PC-3 (cell line): ENCODE measurements around the gene CFAP73.

ENCODE experiments used
- EZH2 ChIP-seq: fragments of 300-600 bp; sonication (generic); IDR thresholded peaks from one replicate; pipeline ENCODE4 v1.6.1; 2017; ENCODE audit warnings: antibody characterized with exemption, mild to moderate bottlenecking, low read length; ENCODE audit not compliant: unreplicated experiment
- EZH2phosphoT487 ChIP-seq: fragments of 300-600 bp; sonication (generic); IDR thresholded peaks from 2 replicates; pipeline ENCODE4 v1.6.1; 2018; ENCODE audit warnings: mild to moderate bottlenecking, antibody characterized with exemption, low read length, borderline replicate concordance
- TF ChIP-seq, protein P1 (sequence below): fragments of 300-600 bp; sonication (generic); conservative IDR thresholded peaks from 2 replicates; pipeline ENCODE4 v1.5.1; 2017; ENCODE audit warnings: antibody characterized with exemption, low read depth, mild to moderate bottlenecking, low read length

DNA sequence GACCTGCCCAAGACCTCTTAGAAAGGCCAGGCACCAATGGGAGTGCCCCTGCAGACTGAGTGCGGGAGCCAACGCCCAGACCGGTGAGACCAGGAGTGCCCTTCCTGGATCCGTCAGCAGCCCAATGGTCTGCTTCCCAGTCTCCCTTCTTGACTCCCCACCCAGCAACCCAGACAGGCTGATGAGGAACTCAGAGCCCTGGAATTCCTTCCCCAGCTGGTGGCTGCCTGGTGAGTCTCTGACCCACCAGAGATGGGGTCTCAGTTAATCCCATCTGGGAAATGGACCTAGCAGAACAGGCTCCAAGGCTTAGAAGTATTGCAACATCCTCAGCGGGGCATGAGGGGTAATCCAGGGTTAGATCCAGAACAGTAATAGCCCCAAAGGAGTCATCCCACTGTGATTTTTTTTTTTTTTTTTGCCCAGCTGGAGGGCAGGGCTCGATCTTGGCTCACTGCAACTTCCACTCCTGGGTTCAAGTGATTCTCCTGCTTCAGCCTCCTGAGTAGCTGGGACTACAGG, 12.5 kb upstream of the CFAP73 start:
- TF ChIP-seq, protein P1, sequence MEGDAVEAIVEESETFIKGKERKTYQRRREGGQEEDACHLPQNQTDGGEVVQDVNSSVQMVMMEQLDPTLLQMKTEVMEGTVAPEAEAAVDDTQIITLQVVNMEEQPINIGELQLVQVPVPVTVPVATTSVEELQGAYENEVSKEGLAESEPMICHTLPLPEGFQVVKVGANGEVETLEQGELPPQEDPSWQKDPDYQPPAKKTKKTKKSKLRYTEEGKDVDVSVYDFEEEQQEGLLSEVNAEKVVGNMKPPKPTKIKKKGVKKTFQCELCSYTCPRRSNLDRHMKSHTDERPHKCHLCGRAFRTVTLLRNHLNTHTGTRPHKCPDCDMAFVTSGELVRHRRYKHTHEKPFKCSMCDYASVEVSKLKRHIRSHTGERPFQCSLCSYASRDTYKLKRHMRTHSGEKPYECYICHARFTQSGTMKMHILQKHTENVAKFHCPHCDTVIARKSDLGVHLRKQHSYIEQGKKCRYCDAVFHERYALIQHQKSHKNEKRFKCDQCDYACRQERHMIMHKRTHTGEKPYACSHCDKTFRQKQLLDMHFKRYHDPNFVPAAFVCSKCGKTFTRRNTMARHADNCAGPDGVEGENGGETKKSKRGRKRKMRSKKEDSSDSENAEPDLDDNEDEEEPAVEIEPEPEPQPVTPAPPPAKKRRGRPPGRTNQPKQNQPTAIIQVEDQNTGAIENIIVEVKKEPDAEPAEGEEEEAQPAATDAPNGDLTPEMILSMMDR = no peak
- TF ChIP-seq EZH2phosphoT487 = no peak
- TF ChIP-seq EZH2 = no peak
